K562 (cell line): ENCODE data around the gene MKNK2. TPM values are rescaled to one million over a fixed set of nuclear protein-coding genes. Genes with fewer than 3 reads are reported as not detected.
A peak's percentile ranks its signal among the peaks of the same experiment; 100 is the strongest.

Source experiments
- ATAC-seq: fragments of 200-7000 bp; cut with Tn5 transposase; 3 replicates; pipeline ENCODE4 v1.9.1; 2020; ENCODE audit warnings: moderate library complexity
- BruUV-seq: library from RNA; stranded (reverse); fragments of 400-500 nt; replicated peaks from 2 replicates; lab custom pipeline; 2021; lab: Mats Ljungman, UMichigan
- CTCF ChIA-PET: fragments of 300-600 bp; formaldehyde crosslinking; extraction: SDS; loops from one replicate; lab custom pipeline; 2021; ENCODE audit warnings: low intra/inter-chr PET ratio; lab: Yijun Ruan, JAX
- POLR2A ChIA-PET: fragments of 300-600, 350-650 bp; sonication (Branson Sonifier 250); formaldehyde crosslinking; extraction: SDS; loops from one replicate; lab custom pipeline; 2021; ENCODE audit warnings: antibody characterized with exemption, inconsistent platforms; lab: Yijun Ruan, JAX
- DNase-seq, 4 experiments: peaks; one replicate each; pipeline versions ENCODE4 v3.0.0 to v3.0.0-alpha.2; 2011 to 2018; ENCODE audit warnings: low spot score in 3 of 4, mixed read lengths in 3 of 4; ENCODE audit errors: extremely low read depth in 1 of 4
- FAIRE-seq: peaks from 2 replicates; lab custom pipeline; 2011; peaks lifted over from hg19 to GRCh38; lab: Jason Lieb, UNC
- H2AFZ ChIP-seq: 2 replicates; pipeline ENCODE4 v1.6.0; 2011; ENCODE audit warnings: low read depth, low read length, control low read depth, inconsistent platforms
- H3K27ac ChIP-seq: fragments of 200-600 bp; 3 replicates; pipeline ENCODE4 v1.8.0; 2011; ENCODE audit warnings: low read depth, mild to moderate bottlenecking, control low read depth, inconsistent platforms, low read length, moderate library complexity, mixed read lengths; ENCODE audit errors: extremely low read depth
- H3K27me3 ChIP-seq, 2 experiments: fragments of 300-600 bp in 1 of 2; 2 replicates in 1 of 2; 3 replicates in 1 of 2; pipeline versions ENCODE4 v1.6.0 to v1.8.0; 2011; ENCODE audit warnings: inconsistent platforms in 2 of 2, low read length in 2 of 2, mild to moderate bottlenecking in 1 of 2, mixed read lengths in 1 of 2, moderate library complexity in 1 of 2; ENCODE audit not compliant: control insufficient read depth in 2 of 2, insufficient read depth in 2 of 2
- H3K36me3 ChIP-seq: fragments of 300-600 bp; 3 replicates; pipeline ENCODE4 v1.8.0; 2011; ENCODE audit warnings: mild to moderate bottlenecking, low read length, inconsistent platforms; ENCODE audit not compliant: control insufficient read depth, insufficient read depth
- H3K4me1 ChIP-seq, 2 experiments: fragments of 200-600 bp in 1 of 2; replicated peaks in 1 of 2; 2 replicates in 1 of 2; 3 replicates in 1 of 2; pipeline versions ENCODE4 v1.5.1 to v1.8.0; 2011; ENCODE audit warnings: inconsistent platforms in 2 of 2, low read length in 2 of 2, mild to moderate bottlenecking in 1 of 2, mixed read lengths in 1 of 2, moderate library complexity in 1 of 2; ENCODE audit not compliant: control insufficient read depth in 2 of 2, insufficient read depth in 2 of 2
- H3K4me2 ChIP-seq: 2 replicates; pipeline ENCODE4 v1.6.1; 2011; ENCODE audit warnings: low read length, control low read depth, inconsistent platforms, mixed read lengths; ENCODE audit not compliant: insufficient read depth
- H3K4me3 ChIP-seq: fragments of 200-600 bp; sonication (generic), shearing (Covaris generic); 2 replicates; pipeline ENCODE4 v1.5.1; 2016; ENCODE audit warnings: control low read depth, inconsistent platforms
- H3K79me2 ChIP-seq: fragments of 200-600 bp; 3 replicates; pipeline ENCODE4 v1.8.0; 2011; ENCODE audit warnings: low read length, inconsistent platforms; ENCODE audit not compliant: control insufficient read depth, insufficient read depth
- H3K9ac ChIP-seq, 2 experiments: 2 replicates each; pipeline versions ENCODE4 v1.6.0 to v1.6.1; 2011; ENCODE audit warnings: low read depth in 2 of 2, low read length in 2 of 2, control low read depth in 1 of 2, inconsistent platforms in 1 of 2, mild to moderate bottlenecking in 1 of 2, mixed read lengths in 1 of 2; ENCODE audit not compliant: insufficient read depth in 1 of 2
- H3K9me1 ChIP-seq: one replicate; pipeline ENCODE4 v1.6.0; 2011; ENCODE audit warnings: inconsistent platforms, mild to moderate bottlenecking, low read length, moderate library complexity; ENCODE audit not compliant: control insufficient read depth, insufficient read depth
- H3K9me3 ChIP-seq: replicated peaks from 2 replicates; pipeline ENCODE4 v1.5.1; 2011; ENCODE audit warnings: low read depth, low read length, inconsistent platforms; ENCODE audit not compliant: control insufficient read depth, insufficient read depth
- H4K20me1 ChIP-seq: replicated peaks from 2 replicates; pipeline ENCODE4 v1.6.1; 2011; ENCODE audit warnings: low read length, inconsistent platforms, mixed read lengths; ENCODE audit not compliant: control insufficient read depth, insufficient read depth
- ATF6 ChIP-seq: sonication (generic); formaldehyde crosslinking; IDR thresholded peaks from 2 replicates; pipeline ENCODE4 v1.4.0; 2020; ENCODE audit warnings: mild to moderate bottlenecking, missing genetic modification reagents
- BCLAF1 ChIP-seq, 2 experiments: fragments of 450-650 bp in 1 of 2; IDR thresholded peaks; 2 replicates each; pipeline ENCODE4 v1.6.1; 2011 to 2017; ENCODE audit warnings: low read depth in 2 of 2, antibody characterized with exemption in 1 of 2, borderline replicate concordance in 1 of 2, low read length in 1 of 2, mild to moderate bottlenecking in 1 of 2, mixed read lengths in 1 of 2; ENCODE audit not compliant: control insufficient read depth in 1 of 2
- KAT2B ChIP-seq: IDR thresholded peaks from one replicate; pipeline ENCODE4 v1.6.1; 2012; ENCODE audit warnings: low read depth, mild to moderate bottlenecking, control low read depth, inconsistent platforms, low read length, moderate library complexity
- RNF219 ChIP-seq: fragments of 250-450 bp; sonication (Bioruptor Pico); IDR thresholded peaks from 2 replicates; pipeline ENCODE4 v1.5.0; 2022; ENCODE audit warnings: mild to moderate bottlenecking
- SREBF1 ChIP-seq: fragments of 150-350 bp; IDR thresholded peaks from 2 replicates; pipeline ENCODE4 v1.6.1; 2014; ENCODE audit warnings: antibody characterized with exemption, low read depth, low read length, borderline replicate concordance
- XRCC4 ChIP-seq: IDR thresholded peaks from one replicate; pipeline ENCODE4 v1.6.1; 2011; ENCODE audit not compliant: insufficient read depth, insufficient read length; ENCODE audit errors: extremely low read depth
- ZNF696 ChIP-seq: fragments of 250-450 bp; sonication (Bioruptor Pico); conservative IDR thresholded peaks from 2 replicates; pipeline ENCODE4 v1.4.0; 2020; ENCODE audit warnings: mild to moderate bottlenecking, moderate library complexity
- ZNF830 ChIP-seq: fragments of 250-450 bp; sonication (Bioruptor Pico); IDR thresholded peaks from 2 replicates; pipeline ENCODE4 v1.5.0; 2021; ENCODE audit warnings: mild to moderate bottlenecking
- WGBS: fragments of 100-300 bp; shearing (Covaris generic); methylation state at CpG from one replicate; pipeline ENCODE4 v1.1.6; 2016; ENCODE audit warnings: low coverage, mixed read lengths; ENCODE audit not compliant: insufficient coverage; ENCODE audit errors: missing lambda C conversion rate; 5-methylcytosine and 5-hydroxymethylcytosine counted together
- in situ Hi-C: fragments of 300-500 bp; cut with MboI; formaldehyde crosslinking; loops from 4 replicates; pipeline ENCODE4 v1.15.0; 2018; ENCODE audit warnings: inconsistent platforms, mixed read lengths
- intact Hi-C: fragments of 100-400 bp; cut with micrococcal nuclease; formaldehyde crosslinking; loops from 2 replicates; pipeline ENCODE4 v1.14.2; 2022
- polyA plus RNA-seq, 8 experiments: library from polyadenylated mRNA; depleted of rRNA in 4 of 8; stranded (reverse) in 5 of 8; unstranded in 3 of 8; fragments of >200 nt; fragmentation: Nextera tagmentation in 2 of 8; fragmentation: Illumina TruSeq in 1 of 8; extraction: Ambion mirVana in 2 of 8; extraction: Trizol in 1 of 8; gene quantifications; 2 replicates each; pipeline versions ENCODE4 v1.2.1 to v1.2.3, GENCODE V29; 2011 to 2014; ENCODE audit warnings: inconsistent platforms in 1 of 8, missing spikeins in 1 of 8
- total RNA-seq, 7 experiments: library from RNA; depleted of rRNA in 6 of 7; stranded (reverse); fragments of >200 nt in 6 of 7; fragmentation: Illumina TruSeq in 2 of 7; extraction: Trizol in 2 of 7; gene quantifications; 2 replicates each; pipeline versions ENCODE4 v1.2.1 to v1.2.3, GENCODE V29; 2011 to 2021; ENCODE audit warnings: low replicate concordance in 1 of 7

The MKNK2 gene
- total and polyA plus RNA-seq, 9 of the 15 experiments (the other 6 are each of a cell fraction or from before 2014, with no cell fraction given): 5.1 to 191 (median 51.9) TPM

GRCh38 chr19:2061495-2062388, 10.7 kb upstream of the MKNK2 start:
- no peaks in the 10 kb centered on the region for H3K27me3 ChIP-seq
- H3K9me3 ChIP-seq: no peaks in the 10 kb centered on the region
- H3K36me3 ChIP-seq: no peaks in the 10 kb centered on the region
- ChIA-PET POLR2A (interaction anchor here (0.6 to 6.8 kb wide), 10 partner anchors 10 to 1108 kb away, joined by 3 to 72 read pairs (median 3); partner anchors contain the start of genes MKNK2 and MOB3A), CTCF (interaction anchor here (0.7 to 1.2 kb wide), 2 partner anchors 42 kb away, joined by 4 read pairs; no protein-coding TSS in a partner anchor)
- peak overlapping the region; percentile 85 for H2AFZ ChIP-seq
- H4K20me1 ChIP-seq: no peaks in the 10 kb centered on the region
- DNase-seq (peak; percentile 97 to 100 (median 98)), ATAC-seq (peak; percentile 76), FAIRE-seq (peak; percentile 90)
- H3K4me1 ChIP-seq: peaks cover 42 to 75% of the 10 kb centered on the region in 2 experiments
- WGBS: 2% methylated on average over 49 of the region's 50 CpGs
- in situ Hi-C loops: no loop called here
- intact Hi-C loops: loop anchor here (5.0 kb wide), 1 partner anchor 134 kb away; no protein-coding TSS in a partner anchor
- H3K4me2 ChIP-seq: peak overlapping the region; percentile 95
- H3K9me1 ChIP-seq: no peaks in the 10 kb centered on the region
- H3K27ac ChIP-seq: peak overlapping the region; percentile 100
- H3K4me3 ChIP-seq: peak overlapping the region; percentile 76
- peaks cover 9% of the 10 kb centered on the region; the same call in 2 of the 3 replicates for H3K79me2 ChIP-seq
- peak overlapping the region; percentile 97 to 98 for H3K9ac ChIP-seq
- TSS peak; percentile 95 for BruUV-seq
- TF ChIP-seq ZNF830 (CRISPR knock-in tag): 0 out of 2 replicates have a peak, but pooled peaks have one; percentile 36
- TF ChIP-seq ZNF696: no peak
- no peak for TF ChIP-seq BCLAF1 (IDR thresholded peaks at IDR 0.05; ENCODE audit: borderline replicate concordance in 1 of 2, control insufficient read depth in 1 of 2, low read depth in 2 of 2, low read length in 1 of 2)
- TF ChIP-seq RNF219 (CRISPR knock-in tag): no peak
- TF ChIP-seq XRCC4: no peak
- no peak for TF ChIP-seq SREBF1
- TF ChIP-seq ATF6 (CRISPR knock-in tag): no peak
- no peak for TF ChIP-seq KAT2B
